Measurements from ENCODE around the gene PLCB1.

Gene PLCB1

GRCh38 chr20:8510808-8511207 is 378.7 kb downstream of the PLCB1 start:
- no peak overlapping the region for H3K4me3 ChIP-seq (ENCODE audit: control insufficient read depth, low read depth, low read length)
- TF ChIP-seq CTCF (IDR thresholded peaks at IDR 0.05; ENCODE audit: control insufficient read depth, insufficient read depth, low read depth, low read length, missing control alignments), result no peak
- no peak for DNase-seq (ENCODE audit: low read depth)

- H3K4me3 ChIP-seq (ENCODE audit: control insufficient read depth, low read depth, low read length), result no peak overlapping the region
- TF ChIP-seq CTCF (IDR thresholded peaks at IDR 0.05; ENCODE audit: control insufficient read depth, insufficient read depth, low read depth, low read length, missing control alignments), result no peak
- no peak for DNase-seq (ENCODE audit: low read depth)
Observed at GRCh38 chr20:8512003-8512402, 379.9 kb downstream of the PLCB1 start.

- H3K4me3 ChIP-seq (ENCODE audit: control insufficient read depth, low read depth, low read length), result no peak overlapping the region
Observed at GRCh38 chr20:8515810-8516435, 383.9 kb downstream of the PLCB1 start.

DNA sequence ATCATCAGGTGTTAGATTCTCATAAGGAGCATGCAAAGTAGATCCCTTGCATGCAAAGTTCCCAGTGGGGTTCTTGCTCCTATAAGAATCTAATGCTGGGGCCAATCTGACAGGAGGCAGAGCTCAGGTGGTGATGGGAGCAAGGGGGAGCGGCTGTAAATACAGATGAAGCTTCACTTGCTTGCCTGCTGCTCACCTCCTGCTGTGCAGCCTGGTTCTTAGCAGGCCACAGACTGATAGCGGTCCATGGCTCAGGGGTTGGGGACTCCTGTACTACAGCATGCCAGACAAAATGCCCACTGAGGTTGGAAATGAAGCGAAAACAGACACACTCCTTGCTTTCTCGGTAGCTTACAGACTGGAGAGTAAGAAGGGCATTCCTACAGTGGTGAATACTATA is 386.8 kb downstream of the PLCB1 start:
- DNase-seq (ENCODE audit: low read depth), result no peak
- TF ChIP-seq CTCF (IDR thresholded peaks at IDR 0.05; ENCODE audit: control insufficient read depth, insufficient read depth, low read depth, low read length, missing control alignments), result no peak
- H3K4me3 ChIP-seq (ENCODE audit: control insufficient read depth, low read depth, low read length), result no peak overlapping the region

More at GRCh38 chr20:8515810-8516435, 383.9 kb downstream of the PLCB1 start:
- TF ChIP-seq CTCF (IDR thresholded peaks at IDR 0.05; ENCODE audit: control insufficient read depth, insufficient read depth, low read depth, low read length, missing control alignments), result no peak
- no peak for DNase-seq (ENCODE audit: low read depth)

DNA sequence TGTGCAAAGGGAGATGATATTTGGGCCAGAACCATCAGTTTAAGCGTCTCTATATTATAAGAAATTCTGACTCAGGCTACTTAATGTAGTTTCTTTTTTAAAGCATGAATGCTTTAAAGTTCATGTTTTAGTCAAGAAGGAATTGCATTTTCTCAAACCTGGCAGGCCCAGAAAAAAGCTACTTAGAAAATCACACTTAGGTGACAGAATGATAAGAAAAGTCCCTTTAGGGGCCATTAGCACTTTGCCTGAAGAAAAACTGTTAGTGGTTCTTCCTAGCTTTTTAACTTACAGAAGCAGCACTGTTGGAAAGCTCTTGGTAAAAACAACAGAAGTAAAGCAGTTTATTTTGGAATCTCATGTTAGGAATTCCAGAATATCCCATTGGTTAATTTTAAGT is 387.8 kb downstream of the PLCB1 start:
- no peak overlapping the region for H3K4me3 ChIP-seq (ENCODE audit: control insufficient read depth, low read depth, low read length)
- no peak for DNase-seq (ENCODE audit: low read depth)
- TF ChIP-seq CTCF (IDR thresholded peaks at IDR 0.05; ENCODE audit: control insufficient read depth, insufficient read depth, low read depth, low read length, missing control alignments), result no peak

DNA sequence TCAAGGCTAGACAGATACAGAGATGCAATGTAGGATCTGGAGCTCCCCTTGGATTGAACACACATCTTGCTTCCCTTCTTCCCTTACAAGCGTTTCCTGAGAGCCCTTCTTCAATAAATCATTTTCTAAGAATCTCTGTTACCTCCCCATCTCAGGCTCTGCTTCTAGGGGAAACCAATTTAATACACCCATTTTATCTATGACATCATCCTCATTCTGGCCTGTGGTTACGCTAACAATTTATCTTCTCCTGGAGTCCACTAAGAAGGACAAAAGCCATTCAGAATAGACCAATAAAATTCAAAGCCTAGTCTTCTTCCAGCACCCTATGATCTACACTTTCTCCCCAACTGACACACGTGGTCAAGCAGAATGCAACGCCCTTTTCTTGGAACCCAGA is 390.1 kb downstream of the PLCB1 start:
- no peak for TF ChIP-seq CTCF (IDR thresholded peaks at IDR 0.05; ENCODE audit: control insufficient read depth, insufficient read depth, low read depth, low read length, missing control alignments)
- DNase-seq (ENCODE audit: low read depth), result no peak

DNA sequence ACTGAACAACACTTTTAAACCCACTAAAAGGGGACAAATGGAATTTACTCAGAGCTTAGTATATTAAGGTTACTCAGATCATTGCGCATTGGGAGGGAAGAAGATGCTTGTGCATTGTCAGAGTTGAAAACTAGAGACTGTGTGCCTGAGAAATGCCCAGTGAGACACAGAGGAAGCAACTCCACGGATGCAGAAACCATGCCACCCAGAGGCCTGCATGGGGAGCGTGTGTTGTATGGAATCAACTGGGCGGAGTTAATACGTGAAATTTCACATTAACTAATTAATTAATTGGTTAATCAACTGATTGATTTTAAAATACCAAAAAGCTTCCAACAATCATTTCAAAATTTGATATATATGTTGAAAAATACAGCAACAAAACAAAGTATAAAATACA is 391.6 kb downstream of the PLCB1 start:
- DNase-seq (ENCODE audit: low read depth), result no peak
- H3K4me3 ChIP-seq (ENCODE audit: control insufficient read depth, low read depth, low read length), result no peak overlapping the region
- no peak for TF ChIP-seq CTCF (IDR thresholded peaks at IDR 0.05; ENCODE audit: control insufficient read depth, insufficient read depth, low read depth, low read length, missing control alignments)

More for the DNA sequence above, 390.1 kb downstream of the PLCB1 start:
- H3K4me3 ChIP-seq (ENCODE audit: control insufficient read depth, low read depth, low read length), result no peak overlapping the region

Data from AG09309 (cell line).